Neural crest cell (in vitro differentiated cells): Measurements from ENCODE around the gene UPF3A. TPM values are rescaled to one million over a fixed set of nuclear protein-coding genes. Genes with fewer than 3 reads are reported as not detected.

Experiments
- DNase-seq: peaks from one replicate; pipeline ENCODE4 v3.0.0; 2021; ENCODE audit warnings: low read depth, mixed read lengths, low spot score
- H3K27ac Mint-ChIP-seq: one replicate; pipeline ENCODE4 v1.8.0; 2021; ENCODE audit warnings: mild to moderate bottlenecking, mixed read lengths; ENCODE audit not compliant: unreplicated experiment
- H3K27me3 Mint-ChIP-seq: 2 replicates; pipeline ENCODE4 v1.8.0; 2021; ENCODE audit warnings: low read depth, mild to moderate bottlenecking, mixed read lengths
- H3K36me3 Mint-ChIP-seq: 2 replicates; pipeline ENCODE4 v1.8.0; 2021; ENCODE audit warnings: low read depth, mild to moderate bottlenecking, mixed read lengths
- H3K4me1 Mint-ChIP-seq: 2 replicates; pipeline ENCODE4 v1.8.0; 2021; ENCODE audit warnings: mixed read lengths
- H3K4me3 Mint-ChIP-seq: one replicate; pipeline ENCODE4 v1.8.0; 2021; ENCODE audit warnings: mild to moderate bottlenecking, mixed read lengths
- H3K9me3 Mint-ChIP-seq: 2 replicates; pipeline ENCODE4 v1.8.0; 2021; ENCODE audit warnings: mixed read lengths
- total RNA-seq: library from RNA; stranded (reverse); gene quantifications from 2 replicates; pipeline ENCODE4 v1.2.1, GENCODE V29; 2021
- TF ChIP-seq, protein P1 (sequence below): fragments of 200-600 bp; sonication (generic); conservative IDR thresholded peaks from 2 replicates; pipeline ENCODE4 v1.5.0; 2021; ENCODE audit warnings: antibody characterized with exemption, mild to moderate bottlenecking

The UPF3A gene
- total RNA-seq, 1 donor from 2014 or later: 84.7 TPM

- peaks cover 17% of the 10 kb centered on the region for H3K4me1 Mint-ChIP-seq
- no peak overlapping the region for H3K27ac Mint-ChIP-seq
- TF ChIP-seq, protein P1, sequence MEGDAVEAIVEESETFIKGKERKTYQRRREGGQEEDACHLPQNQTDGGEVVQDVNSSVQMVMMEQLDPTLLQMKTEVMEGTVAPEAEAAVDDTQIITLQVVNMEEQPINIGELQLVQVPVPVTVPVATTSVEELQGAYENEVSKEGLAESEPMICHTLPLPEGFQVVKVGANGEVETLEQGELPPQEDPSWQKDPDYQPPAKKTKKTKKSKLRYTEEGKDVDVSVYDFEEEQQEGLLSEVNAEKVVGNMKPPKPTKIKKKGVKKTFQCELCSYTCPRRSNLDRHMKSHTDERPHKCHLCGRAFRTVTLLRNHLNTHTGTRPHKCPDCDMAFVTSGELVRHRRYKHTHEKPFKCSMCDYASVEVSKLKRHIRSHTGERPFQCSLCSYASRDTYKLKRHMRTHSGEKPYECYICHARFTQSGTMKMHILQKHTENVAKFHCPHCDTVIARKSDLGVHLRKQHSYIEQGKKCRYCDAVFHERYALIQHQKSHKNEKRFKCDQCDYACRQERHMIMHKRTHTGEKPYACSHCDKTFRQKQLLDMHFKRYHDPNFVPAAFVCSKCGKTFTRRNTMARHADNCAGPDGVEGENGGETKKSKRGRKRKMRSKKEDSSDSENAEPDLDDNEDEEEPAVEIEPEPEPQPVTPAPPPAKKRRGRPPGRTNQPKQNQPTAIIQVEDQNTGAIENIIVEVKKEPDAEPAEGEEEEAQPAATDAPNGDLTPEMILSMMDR: no peak
- peaks cover 4% of the 10 kb centered on the region for H3K9me3 Mint-ChIP-seq
- H3K36me3 Mint-ChIP-seq: peaks cover 14% of the 10 kb centered on the region
- peaks cover 11% of the 10 kb centered on the region for H3K27me3 Mint-ChIP-seq
- no peak for DNase-seq
- H3K4me3 Mint-ChIP-seq: peak overlapping the region; percentile 96
These were observed 45.2 kb upstream of the UPF3A start for GRCh38 chr13:114236227-114236626.

DNA sequence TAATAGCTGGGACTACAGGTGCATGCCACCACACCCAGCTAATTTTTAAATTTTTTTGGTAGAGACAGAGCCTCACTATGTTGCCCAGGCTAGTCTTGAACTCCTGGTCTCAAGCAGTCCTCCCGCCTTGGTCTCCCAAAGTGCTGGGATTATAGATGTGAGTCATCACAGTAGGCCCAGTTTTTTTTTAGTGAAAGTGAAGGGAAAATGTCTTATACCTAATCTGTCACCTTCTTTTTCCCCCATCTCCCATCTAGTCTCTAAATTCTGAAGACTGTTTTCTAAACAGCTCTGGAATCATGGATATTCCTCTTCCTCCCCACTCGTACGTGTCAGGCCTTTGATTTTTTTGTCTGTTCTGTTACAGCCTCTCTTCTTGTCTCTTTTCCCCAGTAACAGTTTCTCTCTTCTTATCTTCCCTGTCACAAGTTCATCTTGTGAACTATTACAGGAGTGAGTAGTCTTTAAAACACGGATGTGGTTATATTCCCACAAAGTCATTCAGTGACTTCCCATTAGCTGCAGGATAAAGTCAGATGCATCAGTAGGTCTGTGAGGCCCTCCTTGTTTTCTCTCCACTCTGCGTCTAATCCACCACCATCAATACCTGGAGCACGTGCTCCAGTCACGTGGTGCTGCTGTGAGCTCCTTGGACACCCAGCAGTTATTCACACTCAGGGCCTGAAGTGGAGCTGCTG lies 43.8 kb upstream of the UPF3A start:
- Mint-ChIP-seq H3K36me3 (peaks cover 16% of the 10 kb centered on the region), H3K27ac (no peak overlapping the region), H3K4me1 (peaks cover 17% of the 10 kb centered on the region), H3K4me3 (peak overlapping the region; percentile 52), H3K9me3 (peaks cover 4% of the 10 kb centered on the region), H3K27me3 (peaks cover 3% of the 10 kb centered on the region)
- no peak for DNase-seq
- TF ChIP-seq, protein P1: no peak

DNA sequence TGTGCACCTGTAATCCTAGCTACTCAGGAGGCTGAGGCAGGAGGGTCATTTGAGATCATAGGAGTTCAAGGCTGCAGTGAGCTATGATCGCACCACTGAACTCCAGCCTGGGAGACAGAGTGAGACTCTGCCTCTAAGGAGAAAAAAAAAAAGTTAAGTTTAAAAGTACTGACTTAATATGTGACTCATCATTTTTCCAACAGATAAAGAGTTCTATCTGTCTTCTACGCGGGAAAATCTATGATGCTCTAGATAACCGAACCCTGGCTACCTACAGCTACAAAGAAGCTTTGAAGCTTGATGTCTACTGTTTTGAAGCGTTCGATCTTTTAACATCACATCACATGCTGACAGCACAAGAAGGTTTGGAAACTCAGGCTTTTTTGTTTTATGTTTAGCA lies 39.5 kb upstream of the UPF3A start:
- DNase-seq: no peak
- H3K36me3 Mint-ChIP-seq: peaks cover 18% of the 10 kb centered on the region
- no peaks in the 10 kb centered on the region for H3K27me3 Mint-ChIP-seq

DNA sequence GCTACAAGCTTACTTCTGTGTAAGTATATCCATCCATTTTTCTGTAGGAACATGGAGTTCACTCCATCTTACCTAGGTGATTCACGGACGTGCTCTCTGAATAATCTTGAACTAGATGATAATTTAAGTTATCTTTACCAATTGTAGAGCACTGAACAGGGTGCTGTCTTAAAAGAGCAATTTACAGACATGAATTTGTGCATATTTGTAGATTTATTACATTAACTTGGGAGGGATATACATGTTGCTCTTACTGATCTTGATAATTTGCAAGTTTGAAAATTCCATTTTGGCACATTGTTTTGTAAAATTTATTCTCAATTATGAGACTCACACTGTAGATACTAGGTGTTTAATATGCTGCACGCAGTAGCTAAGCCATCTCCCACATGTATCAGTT lies 37.4 kb upstream of the UPF3A start:
- peaks cover 18% of the 10 kb centered on the region for H3K36me3 Mint-ChIP-seq
- H3K27me3 Mint-ChIP-seq: no peaks in the 10 kb centered on the region
- H3K27ac Mint-ChIP-seq: no peak overlapping the region
- H3K4me3 Mint-ChIP-seq: no peak overlapping the region
- no peak for DNase-seq
- no peaks in the 10 kb centered on the region for H3K4me1 Mint-ChIP-seq
- TF ChIP-seq, protein P1: no peak
- H3K9me3 Mint-ChIP-seq: no peaks in the 10 kb centered on the region

More for the DNA sequence above, 39.5 kb upstream of the UPF3A start:
- H3K4me3 Mint-ChIP-seq: no peak overlapping the region
- TF ChIP-seq, protein P1: no peak
- no peak overlapping the region for H3K27ac Mint-ChIP-seq
- peaks cover 4% of the 10 kb centered on the region for H3K4me1 Mint-ChIP-seq
- no peaks in the 10 kb centered on the region for H3K9me3 Mint-ChIP-seq

DNA sequence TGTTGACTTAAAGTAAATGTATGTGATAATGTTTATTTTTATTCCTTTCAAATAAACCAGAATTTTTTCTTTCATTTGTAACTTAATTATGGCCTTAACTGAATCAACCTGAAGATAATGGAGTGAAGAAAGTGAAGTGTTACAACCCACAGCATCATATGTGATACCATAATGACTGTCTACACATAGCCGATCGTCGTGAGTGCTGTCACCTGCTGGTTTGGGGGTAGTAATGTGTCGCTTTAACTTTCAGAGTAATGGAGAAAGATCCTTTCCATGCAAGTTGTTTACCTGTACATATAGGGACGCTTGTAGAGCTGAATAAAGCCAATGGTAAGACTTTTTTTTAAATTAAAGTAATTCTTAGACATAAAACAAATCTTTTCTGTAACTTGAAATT lies 36.8 kb upstream of the UPF3A start:
- Mint-ChIP-seq H3K4me3 (no peak overlapping the region), H3K9me3 (no peaks in the 10 kb centered on the region), H3K4me1 (no peaks in the 10 kb centered on the region), H3K27me3 (no peaks in the 10 kb centered on the region), H3K27ac (no peak overlapping the region), H3K36me3 (peaks cover 16% of the 10 kb centered on the region)
- TF ChIP-seq, protein P1: no peak
- no peak for DNase-seq
